Activated naive CD8-positive, alpha-beta T cell treated with anti-CD3 and anti-CD28 coated beads, Interleukin-2, amount 50 U/mL, for 16 hours (primary cell): ENCODE measurements around the gene LHX3.

Source experiments
- DNase-seq: peaks from one replicate; pipeline ENCODE4 v3.0.0-alpha.2; 2020; ENCODE audit warnings: low read depth, low spot score

The LHX3 gene

DNA sequence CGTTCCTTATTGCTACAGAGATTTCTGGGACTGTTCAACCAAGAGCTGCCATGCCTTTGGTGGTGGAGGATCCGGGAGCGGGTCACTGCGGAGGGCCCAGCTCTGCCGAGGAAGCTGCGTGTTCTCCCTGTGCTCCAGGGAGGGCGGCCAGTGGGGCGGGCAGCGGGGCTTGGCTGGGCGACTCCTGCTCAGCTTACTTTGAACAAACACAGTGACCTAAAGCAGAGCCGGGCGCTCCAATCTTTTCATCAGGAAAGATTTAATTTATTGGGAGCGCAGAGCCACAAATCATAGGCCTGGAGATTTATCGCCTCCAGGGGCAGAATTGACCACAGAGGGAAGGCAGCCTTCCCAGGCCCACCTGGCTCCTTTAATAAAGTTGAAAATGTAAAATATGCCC is 27.7 kb downstream of the LHX3 start:
- DNase-seq = no peak

DNA sequence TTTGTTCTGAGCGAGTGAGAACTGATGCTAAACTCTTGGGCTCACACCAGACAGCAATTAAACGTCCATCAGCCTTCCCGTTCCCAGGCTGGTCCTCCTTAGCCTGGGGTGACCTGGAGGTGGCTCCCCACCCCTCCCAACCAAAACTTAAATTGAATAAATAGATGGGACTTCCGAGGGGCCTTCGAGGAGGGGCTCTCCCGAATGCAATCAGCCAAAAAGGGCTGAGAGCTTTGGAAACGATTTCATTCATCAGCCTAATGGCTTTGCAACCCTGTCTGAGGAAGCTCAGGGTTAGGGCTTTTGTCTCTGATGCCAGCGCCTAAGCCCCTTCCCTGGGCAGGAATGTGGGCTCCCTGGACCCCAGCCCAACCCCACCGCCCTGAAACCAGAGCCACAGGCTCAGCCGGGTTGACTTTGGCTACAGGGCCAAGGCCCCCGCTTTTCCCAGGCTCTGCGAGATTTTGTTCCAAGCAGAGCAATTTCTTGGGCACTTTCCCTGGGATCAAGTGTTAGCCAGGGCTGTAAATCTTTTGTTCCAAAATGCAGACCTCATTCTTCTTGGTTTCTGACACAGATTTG is 29.2 kb downstream of the LHX3 start:
- no peak for DNase-seq

DNA sequence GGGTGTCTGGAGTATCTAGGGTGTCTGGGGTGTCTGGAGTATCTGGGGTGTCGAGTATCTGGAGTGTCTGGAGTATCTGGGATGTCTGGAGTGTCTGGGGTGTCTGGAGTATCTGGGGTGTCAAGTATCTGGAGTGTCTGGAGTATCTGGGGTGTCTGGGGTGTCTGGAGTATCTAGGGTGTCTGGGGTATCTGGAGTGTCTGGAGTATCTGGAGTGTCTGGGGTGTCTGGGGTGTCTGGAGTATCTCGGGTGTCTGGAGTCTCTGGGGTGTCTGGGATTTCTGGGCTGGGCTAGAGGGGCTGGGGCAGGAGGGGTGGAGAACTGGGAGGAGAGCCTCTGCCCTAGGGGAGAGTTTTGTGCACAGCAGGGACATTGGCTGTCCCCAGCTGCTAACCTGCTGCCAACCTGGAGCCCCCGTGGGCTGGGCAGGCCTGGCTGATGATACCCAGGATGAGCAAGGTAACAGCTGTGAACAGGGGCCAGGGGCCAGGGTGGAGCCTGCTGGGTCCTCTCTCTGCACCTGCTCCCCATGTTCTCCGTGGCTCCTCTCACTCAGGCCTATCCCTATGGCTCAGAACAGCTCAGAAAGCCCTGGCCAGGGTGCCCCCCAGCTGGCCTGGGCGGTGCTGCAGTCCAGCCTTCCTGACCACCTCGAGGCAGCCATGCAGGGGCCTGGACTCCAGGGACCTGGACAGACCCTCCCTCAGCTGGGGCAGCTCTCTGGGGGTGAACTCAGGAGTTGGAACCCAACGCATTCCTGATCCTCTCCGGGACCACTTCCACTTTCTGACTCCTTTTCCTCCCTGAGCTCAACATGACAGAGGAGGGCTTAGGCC is 29.9 kb downstream of the LHX3 start:
- no peak for DNase-seq

DNA sequence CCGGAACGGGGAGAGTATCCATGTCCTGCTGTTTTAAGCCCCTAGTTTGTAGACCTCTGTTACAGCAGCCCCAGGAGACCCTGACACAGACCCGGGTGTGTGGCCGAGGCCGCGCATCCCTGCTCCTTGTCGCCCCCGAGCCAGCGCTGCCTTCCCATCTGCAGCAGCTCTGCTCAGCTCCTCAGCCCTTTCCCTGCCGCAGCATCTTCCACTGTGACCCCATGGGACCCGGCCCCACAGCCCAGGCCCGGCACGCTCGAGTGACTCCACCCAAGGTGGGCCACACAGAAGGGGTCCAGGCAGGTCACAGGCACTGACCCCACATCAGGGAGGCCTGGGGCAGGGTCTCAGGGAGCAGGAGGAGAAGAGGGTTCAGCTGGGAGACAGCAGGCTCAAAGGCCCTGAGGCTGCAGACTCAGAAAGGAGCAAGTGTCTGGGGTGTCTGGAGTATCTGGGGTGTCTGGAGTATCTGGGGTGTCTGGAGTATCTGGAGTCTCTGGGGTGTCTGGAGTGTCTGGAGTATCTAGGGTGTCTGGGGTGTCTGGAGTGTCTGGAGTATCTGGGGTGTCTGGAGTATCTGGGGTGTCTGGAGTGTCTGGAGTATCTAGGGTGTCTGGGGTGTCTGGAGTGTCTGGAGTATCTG is 31.2 kb downstream of the LHX3 start:
- no peak for DNase-seq

DNA sequence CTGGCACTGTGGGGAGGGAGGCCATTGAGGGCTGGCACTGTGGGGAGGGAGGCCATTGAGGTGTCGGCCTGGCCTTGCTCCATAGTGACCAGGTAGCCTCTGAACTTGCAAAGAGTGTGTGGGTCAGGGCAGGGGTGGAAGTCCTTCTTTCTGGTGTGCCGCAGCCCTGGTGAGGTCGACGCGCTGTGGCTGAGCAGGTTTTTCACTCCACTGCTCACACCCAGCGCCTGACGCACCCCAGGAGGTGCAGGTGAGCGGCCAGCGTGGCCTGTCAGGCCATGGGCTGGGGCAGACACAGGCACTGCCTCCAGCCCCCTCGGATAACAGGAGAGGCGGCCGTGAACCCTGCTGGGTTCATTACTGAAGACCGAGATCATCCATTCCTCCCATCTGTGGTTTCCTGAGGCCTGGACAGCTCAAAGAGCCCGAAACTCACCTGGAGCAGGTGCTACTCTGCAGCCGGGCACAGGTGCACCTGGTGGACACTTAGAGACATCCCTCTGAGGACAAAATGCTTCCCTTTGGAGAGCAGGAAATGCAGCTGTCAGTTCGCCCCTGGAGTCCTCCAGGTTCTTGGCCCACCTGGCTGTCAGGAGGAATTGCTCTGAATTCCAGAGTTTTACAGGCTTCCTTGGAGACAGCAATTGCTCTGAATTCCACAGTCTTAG is 32.4 kb downstream of the LHX3 start:
- DNase-seq = no peak

DNA sequence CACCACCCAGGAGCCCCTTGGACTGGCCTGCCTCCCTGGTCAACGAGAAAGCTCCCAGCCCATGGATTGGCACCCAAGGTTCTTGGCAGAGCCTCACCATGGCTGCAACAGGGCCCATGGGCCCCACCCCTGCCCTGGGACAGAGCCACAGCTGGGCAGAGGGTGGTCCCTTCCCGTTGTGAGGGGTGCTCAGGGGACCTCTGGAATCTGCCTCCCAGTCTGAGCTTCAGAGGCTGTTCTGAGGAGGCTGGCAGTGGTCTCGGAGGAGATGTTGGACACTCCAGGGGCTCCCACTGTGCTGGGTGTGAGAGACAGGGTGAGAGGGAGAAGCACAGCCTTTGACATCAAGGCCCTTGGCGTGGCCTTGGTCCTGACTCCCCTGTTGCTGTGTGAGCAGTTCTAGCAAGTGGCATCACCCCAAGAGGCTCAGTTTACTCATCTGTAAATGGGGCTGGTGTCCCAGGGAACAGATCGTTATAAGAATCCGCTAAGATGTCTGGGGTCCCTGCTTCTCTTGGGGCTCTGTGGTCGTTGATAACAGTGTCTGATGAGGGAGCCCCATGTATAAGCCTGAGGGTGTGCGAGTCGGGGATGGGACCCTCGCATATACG is 33.0 kb downstream of the LHX3 start:
- no peak for DNase-seq

DNA sequence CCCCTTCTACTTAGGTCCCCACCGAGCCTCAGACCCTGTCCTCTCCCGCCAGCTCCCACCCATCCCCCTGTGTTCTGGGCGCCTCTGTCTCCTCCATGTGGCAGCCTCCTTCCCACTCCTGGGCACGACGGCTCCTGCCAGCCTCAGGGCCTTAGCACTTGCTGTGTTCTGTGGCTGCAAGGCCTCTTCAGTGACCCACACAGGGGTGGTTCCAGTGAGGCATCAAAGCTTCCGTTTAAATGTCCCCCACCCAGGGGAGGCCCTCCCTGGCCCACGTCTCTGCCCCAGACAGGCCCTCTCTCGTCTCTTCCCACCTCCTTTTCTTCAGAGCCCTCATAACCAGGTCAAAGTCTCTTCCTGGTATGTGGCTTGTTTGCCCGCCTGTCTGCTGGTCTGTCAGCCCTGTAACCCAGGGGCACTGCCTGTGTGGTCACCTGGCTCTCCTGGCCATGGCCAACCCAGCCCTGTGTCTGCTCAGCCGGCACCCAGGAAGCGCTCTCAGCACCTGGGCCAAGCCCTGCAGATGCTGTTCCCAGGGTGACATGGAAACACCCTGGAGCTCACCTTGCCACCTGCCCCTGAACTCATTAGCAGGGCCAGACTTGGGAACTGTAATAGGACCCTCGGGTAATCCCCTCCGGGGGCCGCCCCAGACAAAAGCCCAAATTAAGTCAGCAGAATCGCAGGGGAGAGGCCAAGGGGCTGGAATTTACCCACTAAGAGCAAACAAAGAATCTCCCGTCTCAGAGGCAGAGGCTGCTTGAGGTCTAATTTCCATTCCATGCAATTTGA is 33.7 kb downstream of the LHX3 start:
- DNase-seq = no peak

DNA sequence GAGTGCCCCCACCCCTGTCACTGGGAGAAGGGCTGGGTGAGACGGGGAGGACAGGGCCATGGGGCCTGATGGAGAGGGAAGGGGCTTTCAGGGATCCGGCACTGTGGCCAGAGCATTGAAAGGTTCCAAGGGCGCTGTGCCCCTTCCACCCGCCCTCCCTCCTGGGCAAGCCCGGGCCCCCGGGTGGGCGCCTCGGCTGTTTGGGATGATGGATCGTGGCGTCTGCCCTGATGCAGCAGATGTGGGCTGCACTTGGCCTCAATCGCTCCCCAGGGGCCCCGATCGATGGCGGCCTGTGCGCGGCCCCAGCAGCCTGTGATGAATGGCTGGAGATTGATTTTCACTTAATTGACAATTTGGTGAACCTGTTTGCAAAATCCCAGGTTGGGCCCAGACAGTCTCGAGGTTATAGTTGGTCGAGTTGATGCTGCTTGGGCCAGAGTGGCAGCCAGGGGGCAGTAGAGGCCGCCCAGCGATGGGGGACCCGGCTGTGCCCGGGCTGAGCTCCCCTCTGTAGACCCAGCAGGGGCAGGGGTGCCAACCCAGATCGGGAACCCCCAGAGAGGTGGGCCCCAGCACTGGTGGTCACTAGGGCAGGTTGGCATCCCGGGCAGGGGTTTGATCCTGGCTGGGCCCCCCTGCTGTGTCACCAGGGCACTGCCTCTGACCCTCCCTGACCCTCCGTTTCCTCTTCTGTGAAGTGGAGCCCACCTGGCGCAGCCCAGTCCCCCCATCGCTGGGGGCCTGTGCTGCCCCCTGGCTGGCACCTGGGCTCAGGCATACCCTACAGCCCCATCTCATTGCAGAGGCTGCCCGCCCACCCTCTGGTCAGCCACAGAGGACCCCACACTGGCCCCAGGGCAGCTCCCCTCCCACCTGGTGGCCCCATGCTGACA is 34.7 kb downstream of the LHX3 start:
- DNase-seq = no peak

DNA sequence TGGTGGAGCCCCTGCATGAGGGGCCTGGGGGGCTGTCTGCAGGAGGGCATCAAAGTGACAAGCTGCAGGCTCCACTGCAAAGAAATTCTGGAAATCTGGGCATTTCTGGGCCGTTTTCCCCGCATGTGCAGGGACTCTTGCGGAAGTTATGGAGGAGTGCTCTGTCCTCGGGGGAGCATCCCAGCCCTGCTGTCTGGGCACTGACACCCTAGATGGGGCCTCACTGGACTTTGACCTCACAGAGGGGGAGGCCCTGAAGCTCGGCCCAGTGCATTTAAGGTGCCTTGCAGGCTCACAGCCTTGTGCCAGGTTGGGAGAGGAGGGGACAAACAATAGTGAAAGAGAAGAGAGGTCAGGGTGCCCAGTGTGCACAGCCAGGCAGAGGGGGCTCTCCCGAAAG is 35.4 kb downstream of the LHX3 start:
- DNase-seq = no peak

DNA sequence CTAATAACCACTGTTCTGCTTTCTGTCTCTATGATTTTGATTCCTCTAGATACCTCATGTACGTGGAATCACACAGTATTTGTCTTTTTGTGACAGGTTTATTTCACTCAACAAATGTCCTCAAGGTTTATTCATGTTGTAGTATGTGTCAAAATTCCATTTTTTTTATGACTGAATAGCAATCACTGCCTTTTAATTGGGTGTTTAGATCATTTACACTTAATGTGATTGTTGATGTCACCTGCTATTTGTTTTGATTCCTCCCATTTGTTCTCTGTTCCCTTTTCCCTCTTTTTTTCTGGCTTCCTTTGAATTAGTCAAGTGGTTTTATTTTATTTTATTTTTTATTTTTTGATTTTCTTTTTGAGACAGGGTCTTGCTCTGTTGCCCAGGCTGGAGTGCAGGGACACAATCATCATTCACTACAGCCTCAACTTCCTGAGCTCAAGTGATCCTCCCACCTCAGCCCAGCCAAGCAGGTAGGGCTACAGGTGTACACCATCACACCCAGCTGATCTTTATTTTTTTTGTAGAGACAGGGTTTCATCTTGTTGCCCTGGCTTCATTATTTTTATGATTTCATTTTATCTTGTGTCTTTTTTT is 41.6 kb downstream of the LHX3 start:
- DNase-seq = no peak

DNA sequence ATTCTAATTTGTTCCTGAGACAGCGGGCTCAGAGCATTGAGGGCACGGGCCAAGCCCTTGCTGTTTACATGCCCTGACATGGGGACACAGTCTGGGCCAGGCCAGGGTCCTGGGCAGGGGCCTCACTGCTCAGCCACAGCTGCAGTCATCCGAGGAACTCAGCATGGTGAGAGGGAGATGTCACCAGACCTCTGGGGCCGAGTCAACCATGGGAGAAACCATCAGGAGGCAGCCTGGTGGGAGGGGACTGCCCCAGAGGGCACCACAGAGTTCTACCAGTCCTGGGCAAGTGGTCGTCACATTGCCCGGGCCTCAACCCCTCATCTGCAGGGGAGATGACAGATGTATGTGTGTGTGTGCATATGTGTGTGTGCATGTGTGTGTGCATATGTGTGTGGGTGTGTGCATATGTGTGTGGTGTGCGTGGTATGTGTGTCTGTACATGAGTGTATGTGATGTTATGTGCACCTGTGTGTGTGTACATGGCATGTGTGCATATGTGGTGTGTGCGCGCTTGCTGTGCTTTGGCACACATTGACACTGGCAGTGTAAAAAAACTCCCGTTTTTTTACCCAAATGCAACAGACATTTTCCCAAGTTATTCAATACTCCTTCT is 43.8 kb downstream of the LHX3 start:
- DNase-seq = no peak

DNA sequence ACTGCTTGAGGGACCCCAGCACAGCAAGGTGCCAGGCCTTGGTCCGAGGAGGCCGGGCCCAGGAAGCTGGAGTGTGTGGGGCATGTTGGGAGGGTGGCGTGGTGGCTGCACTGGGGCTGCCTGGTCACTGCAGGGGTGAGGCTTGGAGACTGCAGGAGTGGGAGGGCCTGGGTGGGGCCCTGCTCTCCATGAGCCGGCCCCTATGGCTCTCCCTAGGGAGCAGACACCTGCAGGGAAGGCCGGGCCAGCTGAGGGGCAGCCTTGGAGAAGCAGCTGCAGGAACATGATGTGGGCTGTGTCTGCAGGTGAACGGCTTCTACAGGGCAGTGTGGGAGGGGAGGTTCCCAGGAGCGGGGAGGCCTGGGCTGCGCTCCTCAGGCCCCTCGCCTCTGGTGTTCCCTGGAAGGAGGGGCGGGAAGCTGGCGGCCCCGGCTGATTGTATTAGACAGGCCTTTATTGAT is 44.5 kb downstream of the LHX3 start:
- no peak for DNase-seq

DNA sequence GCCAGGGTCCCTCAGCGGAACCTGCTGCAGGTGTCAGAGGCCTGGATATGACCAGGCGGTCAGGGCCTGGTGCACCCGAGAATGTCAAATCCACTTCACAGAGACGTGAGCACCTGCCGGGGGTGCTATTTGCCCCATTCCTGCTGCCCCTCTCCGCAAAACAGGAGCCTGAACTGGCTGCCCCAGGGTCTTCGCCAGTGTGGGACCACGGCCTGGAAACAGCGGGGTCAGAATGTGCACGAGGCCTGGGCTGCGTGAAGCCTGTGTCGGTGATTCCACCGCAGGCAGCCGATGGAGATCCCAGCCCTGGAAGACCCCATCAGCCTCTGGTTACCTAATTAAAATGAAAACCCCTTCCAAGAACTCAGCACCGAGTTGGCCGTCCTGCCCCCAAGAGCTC is 45.1 kb downstream of the LHX3 start:
- DNase-seq = no peak

DNA sequence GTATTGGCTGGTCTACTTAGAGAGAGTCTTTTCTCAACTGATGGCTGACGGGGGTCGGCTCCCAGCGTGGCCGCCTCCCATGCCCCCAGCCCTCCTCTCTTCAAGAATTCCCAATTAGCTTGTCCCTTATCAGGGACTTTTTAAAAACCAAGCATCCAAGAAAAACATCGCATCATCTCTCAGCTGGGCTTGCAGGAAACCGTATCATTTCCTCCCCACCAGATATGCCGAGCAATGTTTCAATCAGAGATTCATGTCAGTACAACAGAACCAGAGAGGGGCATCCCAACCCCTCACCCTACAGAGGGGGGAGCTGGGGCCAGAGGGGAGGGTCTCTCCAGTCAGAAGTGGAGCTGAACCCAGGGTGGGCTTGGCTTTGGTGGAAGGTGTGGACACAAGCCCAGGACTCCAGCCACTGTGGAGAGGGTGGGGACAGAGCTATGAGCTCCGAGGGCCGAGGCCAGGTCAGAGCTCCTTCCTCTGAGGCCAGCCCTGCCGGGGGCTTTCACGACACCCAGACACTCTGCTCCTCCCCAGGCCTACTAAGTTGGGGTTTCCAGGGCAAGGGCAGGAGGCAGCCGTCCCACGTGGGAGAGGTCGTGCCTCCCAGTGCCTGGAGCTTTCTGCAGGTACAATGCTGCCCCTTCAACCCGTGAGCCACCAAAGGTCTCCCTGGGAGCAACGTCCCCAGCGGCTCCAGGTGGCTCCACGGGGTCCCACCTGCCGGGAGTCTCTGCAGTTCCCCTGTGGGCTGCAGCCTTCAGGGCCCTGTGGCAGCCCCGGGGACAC is 47.3 kb downstream of the LHX3 start:
- no peak for DNase-seq

DNA sequence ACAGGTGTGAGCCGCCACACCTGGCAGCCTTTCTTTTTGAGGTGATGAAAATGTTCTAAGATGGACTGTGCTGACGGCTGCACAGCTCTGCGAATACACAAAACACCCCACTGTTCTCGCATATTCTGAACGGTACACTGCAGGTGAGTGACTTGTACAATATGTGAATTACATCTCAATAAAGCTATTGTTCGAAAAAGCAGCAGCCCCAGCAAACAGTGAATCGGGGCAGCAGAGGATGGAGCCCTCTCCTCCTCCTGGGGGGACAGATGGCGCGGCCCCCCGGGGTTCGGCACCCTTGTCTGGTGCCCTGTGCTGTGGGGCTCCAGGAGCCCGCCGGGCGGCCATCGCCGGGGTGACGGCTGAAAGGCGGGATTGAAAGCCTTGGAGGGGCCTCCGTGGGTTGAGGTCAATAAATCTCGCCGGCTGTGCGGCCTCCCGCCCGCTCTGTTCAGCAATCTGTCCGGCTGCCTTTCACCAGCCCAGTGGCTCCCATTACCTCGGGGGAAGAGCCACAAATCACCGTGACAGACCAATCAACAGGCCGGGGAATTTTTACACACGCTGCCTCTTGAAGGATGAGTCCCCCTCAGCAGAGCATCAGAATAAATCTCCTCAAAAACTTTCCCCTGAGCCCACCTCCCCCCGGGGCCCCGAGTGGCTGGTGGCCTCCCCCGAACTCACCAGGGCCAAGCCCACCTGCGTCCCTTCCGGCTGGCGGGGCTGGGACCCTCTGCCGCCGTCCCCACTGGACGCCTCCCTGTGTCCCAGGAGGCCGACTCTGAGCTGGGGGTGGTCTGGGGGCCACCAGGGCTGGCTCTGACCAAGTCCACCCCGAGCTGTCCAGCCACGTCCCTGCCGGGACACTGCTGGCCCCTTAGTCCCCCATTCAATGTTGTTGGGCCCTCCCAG is 48.5 kb downstream of the LHX3 start:
- DNase-seq = no peak

DNA sequence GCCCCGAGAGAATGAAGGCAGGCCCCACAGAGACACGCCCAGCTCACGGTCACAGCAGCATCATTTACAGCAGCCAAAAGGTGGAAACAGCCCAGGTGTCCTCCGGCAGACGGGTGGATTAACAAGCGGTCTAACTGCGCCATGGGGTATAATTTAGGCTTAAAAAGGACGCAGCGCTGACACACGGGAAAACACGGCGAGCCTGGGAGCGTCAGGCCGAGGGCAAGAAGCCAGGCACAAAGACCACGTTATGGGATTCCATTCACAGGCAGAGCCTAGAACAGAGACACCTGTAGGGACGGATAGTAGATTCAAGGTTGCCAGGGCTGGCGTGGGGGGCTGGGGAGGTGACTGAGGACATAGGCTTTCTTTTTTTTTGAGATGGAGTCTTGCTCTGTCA is 49.4 kb downstream of the LHX3 start:
- DNase-seq = no peak

DNA sequence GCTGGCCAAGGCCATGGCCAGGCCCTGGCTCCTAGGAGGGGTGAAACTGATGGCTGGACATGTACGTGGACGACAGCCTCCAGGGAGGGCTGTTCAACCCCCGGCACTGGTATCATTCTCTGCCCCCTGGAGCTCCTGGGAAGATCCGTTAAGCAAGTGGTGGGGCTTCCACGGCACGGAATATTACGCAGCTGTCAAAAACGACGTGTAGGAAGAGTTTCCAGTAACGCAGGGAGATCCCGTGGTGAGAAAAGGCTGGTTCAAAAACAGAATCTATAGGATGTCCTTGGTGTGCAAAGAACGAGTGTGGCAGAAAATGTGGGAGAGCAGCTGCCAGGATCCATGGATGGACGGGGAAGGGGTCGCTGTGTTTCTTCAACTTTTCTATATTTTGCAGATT is 50.0 kb downstream of the LHX3 start:
- DNase-seq = no peak
